Peyer's patch (tissue), 4 donors: ENCODE results near the gene FOXI2. TPM values are rescaled to one million over a fixed set of nuclear protein-coding genes. Genes with fewer than 3 reads are reported as not detected.

Source experiments
- DNase-seq, 3 donors: peaks; one replicate each; pipeline ENCODE4 v3.0.0-alpha.2; 2017 to 2019
- H3K27ac ChIP-seq, 4 donors: fragments of 200-600 bp; sonication (generic); one replicate each; pipeline ENCODE4 v1.5.1; 2016 to 2019
- H3K27me3 ChIP-seq, 2 donors: fragments of 200-600 bp; sonication (generic); one replicate each; pipeline ENCODE4 v1.5.1; 2019
- H3K36me3 ChIP-seq, 3 donors: fragments of 200-600 bp; sonication (generic); one replicate each; pipeline ENCODE4 v1.5.1; 2016 to 2019
- H3K4me1 ChIP-seq, 4 donors: fragments of 200-600 bp; sonication (generic); one replicate each; pipeline ENCODE4 v1.5.1; 2016 to 2019
- H3K4me3 ChIP-seq, 4 donors: fragments of 200-600 bp; sonication (generic); 1 replicate in 3 of 4; 2 replicates in 1 of 4; pipeline ENCODE4 v1.5.1; 2016 to 2019; ENCODE audit warnings: mild to moderate bottlenecking in 1 of 4
- H3K9me3 ChIP-seq, 4 donors: fragments of 200-600 bp; sonication (generic); one replicate each; pipeline ENCODE4 v1.5.1; 2016 to 2019; ENCODE audit warnings: mild to moderate bottlenecking in 1 of 4
- POLR2A ChIP-seq, 2 donors: fragments of 450-650 bp; IDR thresholded peaks; one replicate each; pipeline ENCODE4 v1.5.1; 2017; ENCODE audit warnings: antibody characterized with exemption in 2 of 2, mild to moderate bottlenecking in 2 of 2, moderate library complexity in 2 of 2
- total RNA-seq, 4 donors: library from RNA; depleted of rRNA; stranded (reverse); fragments of >200 nt; gene quantifications; one replicate each; pipeline ENCODE4 v1.1.0, GENCODE V29; 2016
- TF ChIP-seq, protein P1 (sequence below), 6 experiments: fragments of 450-650 bp in 4 of 6; fragments of 200-600 bp in 2 of 6; sonication (generic) in 1 of 6; IDR thresholded peaks; one replicate each; pipeline ENCODE4 v1.5.1; 2017 to 2019; ENCODE audit warnings: antibody characterized with exemption in 6 of 6, mild to moderate bottlenecking in 3 of 6, moderate library complexity in 1 of 6

The FOXI2 gene
- under 1 TPM in 1 of 4 donors, not detected in 3; 0.83 TPM for total RNA-seq

DNA sequence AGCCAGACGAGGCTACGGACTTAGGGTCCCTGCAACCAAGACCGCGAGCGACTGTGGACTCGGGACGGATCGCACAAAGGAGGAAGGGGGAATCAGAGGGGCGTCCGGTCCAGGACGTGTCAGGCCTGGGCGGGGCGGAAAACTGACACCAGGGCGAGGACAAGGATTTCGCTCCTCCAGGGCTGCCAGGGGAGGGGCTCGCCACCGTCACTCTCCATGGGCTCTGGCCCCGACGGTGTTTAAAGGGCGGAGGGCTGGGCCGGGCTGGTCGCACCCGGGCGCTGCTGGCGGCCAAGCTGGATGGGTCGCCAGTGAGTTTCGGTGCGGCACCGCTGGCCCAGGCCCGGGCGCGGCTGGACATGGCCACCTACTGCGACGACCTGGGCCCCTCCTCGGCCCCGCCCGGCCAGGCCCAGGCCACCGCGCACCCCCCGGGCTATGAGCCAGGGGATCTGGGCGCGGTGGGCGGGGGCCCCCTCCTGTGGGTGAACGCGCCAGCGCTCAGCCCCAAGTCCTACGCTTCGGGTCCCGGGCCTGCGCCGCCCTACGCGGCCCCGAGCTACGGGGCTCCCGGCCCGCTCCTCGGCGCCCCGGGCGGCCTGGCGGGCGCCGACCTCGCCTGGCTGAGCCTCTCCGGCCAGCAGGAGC lies at the start of gene FOXI2:
FOXI2 (plus strand) TSS at position 271 of the 648 bp plus-strand sequence; CDS start at position 360, 89 bp downstream.
- Histone ChIP-seq H3K36me3 (no peaks in the 10 kb centered on the region), H3K9me3 (peaks cover 0 to 6% (median 0%) of the 10 kb centered on the region in 4 donors), H3K4me3 (peak within 1 kb of the TSS in 2 of 4 donors; percentile 15 to 22), H3K4me1 (peaks cover 0 to 3% (median 0%) of the 10 kb centered on the region in 4 donors), H3K27me3 (peaks cover 0 to 6% of the 10 kb centered on the region in 2 donors), H3K27ac (no peak within 1 kb of the TSS)
- TF ChIP-seq, protein P1, sequence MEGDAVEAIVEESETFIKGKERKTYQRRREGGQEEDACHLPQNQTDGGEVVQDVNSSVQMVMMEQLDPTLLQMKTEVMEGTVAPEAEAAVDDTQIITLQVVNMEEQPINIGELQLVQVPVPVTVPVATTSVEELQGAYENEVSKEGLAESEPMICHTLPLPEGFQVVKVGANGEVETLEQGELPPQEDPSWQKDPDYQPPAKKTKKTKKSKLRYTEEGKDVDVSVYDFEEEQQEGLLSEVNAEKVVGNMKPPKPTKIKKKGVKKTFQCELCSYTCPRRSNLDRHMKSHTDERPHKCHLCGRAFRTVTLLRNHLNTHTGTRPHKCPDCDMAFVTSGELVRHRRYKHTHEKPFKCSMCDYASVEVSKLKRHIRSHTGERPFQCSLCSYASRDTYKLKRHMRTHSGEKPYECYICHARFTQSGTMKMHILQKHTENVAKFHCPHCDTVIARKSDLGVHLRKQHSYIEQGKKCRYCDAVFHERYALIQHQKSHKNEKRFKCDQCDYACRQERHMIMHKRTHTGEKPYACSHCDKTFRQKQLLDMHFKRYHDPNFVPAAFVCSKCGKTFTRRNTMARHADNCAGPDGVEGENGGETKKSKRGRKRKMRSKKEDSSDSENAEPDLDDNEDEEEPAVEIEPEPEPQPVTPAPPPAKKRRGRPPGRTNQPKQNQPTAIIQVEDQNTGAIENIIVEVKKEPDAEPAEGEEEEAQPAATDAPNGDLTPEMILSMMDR (IDR thresholded peaks at IDR 0.05), result no peak
- TF ChIP-seq POLR2A (IDR thresholded peaks at IDR 0.05), result no peak
- DNase-seq, result no peak

DNA sequence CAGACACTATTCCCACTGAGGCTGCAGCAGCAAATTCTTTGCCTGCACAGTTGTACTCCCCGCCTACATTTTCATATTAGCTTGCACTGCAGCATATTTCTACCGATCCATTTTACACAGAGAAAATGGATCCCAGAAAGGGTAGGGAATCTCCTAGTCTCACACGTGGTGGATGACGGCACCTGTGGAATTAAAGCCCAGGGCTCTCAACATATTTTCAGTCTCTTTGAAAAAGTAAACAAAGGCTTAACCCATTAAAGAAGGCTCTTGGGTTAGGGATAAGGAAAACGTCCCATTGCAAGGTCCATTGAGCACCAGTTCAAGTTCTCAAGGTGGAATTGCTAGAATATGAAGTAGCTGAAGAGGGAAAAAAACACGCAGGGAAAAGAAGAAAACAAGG lies 49.4 kb upstream of the FOXI2 start:
- no peak overlapping the region for H3K4me3 ChIP-seq
- H3K4me1 ChIP-seq, result no peaks in the 10 kb centered on the region
- no peak for TF ChIP-seq POLR2A (IDR thresholded peaks at IDR 0.05)
- TF ChIP-seq, protein P1 (IDR thresholded peaks at IDR 0.05), result no peak
- no peak overlapping the region for H3K27ac ChIP-seq
- H3K36me3 ChIP-seq, result no peaks in the 10 kb centered on the region
- no peaks in the 10 kb centered on the region for H3K9me3 ChIP-seq
- H3K27me3 ChIP-seq, result no peaks in the 10 kb centered on the region
- no peak for DNase-seq

DNA sequence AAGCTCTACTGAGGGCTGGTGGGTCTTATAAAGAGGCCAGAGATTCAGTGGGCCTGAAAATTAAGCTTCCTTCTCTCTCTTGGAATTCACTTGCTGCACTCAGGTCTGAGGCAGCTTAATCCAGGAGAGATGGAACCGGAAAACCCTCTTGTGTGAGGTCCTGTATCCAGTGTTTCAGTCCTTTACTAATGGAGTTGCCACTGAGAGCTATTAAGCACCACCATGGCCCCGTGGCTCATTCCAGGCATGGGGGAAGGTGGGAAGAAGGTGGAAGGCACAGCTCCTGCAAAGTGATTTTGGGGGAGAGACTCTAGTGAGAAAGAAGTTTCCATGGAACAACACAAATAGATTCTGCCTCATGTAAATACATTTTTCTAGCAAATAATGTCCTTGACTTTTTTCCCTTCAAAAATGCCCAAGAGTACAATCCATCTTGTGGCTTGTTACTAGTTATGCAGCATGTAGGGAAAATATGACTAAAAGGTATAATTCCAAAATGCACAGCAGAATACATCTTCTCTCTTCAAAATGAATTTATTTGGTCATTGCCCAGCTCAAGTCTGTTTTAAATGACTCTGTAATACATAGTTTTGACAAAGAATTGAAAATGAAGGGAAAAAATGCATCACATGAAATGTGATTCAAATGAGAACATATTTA lies 46.7 kb upstream of the FOXI2 start:
- Histone ChIP-seq H3K27ac (no peak overlapping the region), H3K4me1 (no peaks in the 10 kb centered on the region)
- TF ChIP-seq, protein P1 (IDR thresholded peaks at IDR 0.05), result no peak
- TF ChIP-seq POLR2A (IDR thresholded peaks at IDR 0.05), result no peak

DNA sequence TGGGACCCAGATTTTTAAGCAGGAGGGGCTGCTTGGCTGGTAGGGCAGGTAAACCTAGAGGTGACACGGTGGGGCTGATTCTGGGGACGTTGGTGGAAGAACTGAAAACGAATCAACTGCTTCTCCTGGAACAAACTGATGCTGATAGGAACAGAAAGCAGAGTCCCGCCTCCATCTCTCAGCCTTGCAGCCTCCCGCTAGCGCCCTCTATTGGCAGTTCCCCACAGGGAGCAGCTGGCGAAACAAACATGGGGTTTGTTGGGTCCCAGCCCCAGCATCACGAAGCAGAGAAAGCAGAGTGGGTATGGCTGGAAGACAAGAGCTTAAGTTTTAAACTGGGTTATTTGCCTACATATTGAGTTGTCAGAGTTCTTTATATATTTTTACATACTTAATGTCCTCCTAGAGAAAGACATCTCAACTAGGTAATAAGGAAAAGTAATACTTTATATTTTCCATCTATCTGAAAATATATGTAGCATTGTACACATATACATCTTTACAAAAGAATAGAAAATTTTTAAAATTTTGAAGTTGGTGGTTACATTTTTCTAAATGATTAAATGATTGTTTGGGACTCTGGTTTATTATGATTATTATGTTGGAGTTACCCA lies 42.3 kb upstream of the FOXI2 start:
- no peak overlapping the region for H3K27ac ChIP-seq
- H3K36me3 ChIP-seq, result no peaks in the 10 kb centered on the region
- DNase-seq, result no peak
- no peaks in the 10 kb centered on the region for H3K27me3 ChIP-seq
- no peak overlapping the region for H3K4me3 ChIP-seq
- no peak for TF ChIP-seq POLR2A (IDR thresholded peaks at IDR 0.05)
- TF ChIP-seq, protein P1 (IDR thresholded peaks at IDR 0.05), result peak in 1 of 6 experiments; percentile 19
- H3K9me3 ChIP-seq, result no peaks in the 10 kb centered on the region
- H3K4me1 ChIP-seq, result no peaks in the 10 kb centered on the region

More for the DNA sequence above, 46.7 kb upstream of the FOXI2 start:
- Histone ChIP-seq H3K27me3 (no peaks in the 10 kb centered on the region), H3K9me3 (no peaks in the 10 kb centered on the region), H3K4me3 (no peak overlapping the region), H3K36me3 (no peaks in the 10 kb centered on the region)
- no peak for DNase-seq

DNA sequence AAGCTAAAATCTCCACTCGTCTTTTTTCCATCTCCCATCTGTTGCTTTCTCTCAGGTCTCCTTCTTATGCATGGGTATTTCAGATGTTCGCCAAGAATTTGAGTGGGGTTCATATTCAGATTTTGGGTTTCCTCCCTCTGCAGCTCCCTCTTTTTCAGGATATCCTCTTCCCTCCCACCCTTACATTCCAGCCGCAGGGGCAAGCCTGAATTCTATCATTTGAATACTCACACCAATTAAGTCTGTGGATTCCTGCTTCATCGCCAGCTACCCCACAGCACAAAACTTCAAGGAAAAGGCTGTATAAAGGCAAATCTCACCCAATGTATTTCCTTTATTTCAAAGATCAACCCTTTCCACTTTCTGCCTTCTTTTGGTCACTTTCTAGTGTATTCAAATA lies 41.6 kb upstream of the FOXI2 start:
- TF ChIP-seq POLR2A (IDR thresholded peaks at IDR 0.05), result no peak
- TF ChIP-seq, protein P1 (IDR thresholded peaks at IDR 0.05), result no peak
- DNase-seq, result no peak
- H3K4me3 ChIP-seq, result no peak overlapping the region

More for the DNA sequence above, 41.6 kb upstream of the FOXI2 start:
- H3K27me3 ChIP-seq, result no peaks in the 10 kb centered on the region
- no peaks in the 10 kb centered on the region for H3K4me1 ChIP-seq
- no peaks in the 10 kb centered on the region for H3K36me3 ChIP-seq
- no peaks in the 10 kb centered on the region for H3K9me3 ChIP-seq
- H3K27ac ChIP-seq, result no peak overlapping the region
